Measurements from ENCODE around the gene C11orf24.
A peak's percentile ranks its signal among the peaks of the same experiment; 100 is the strongest.

GRCh38 chr11:68297812-68298658 is 26.3 kb upstream of the C11orf24 start:
- TF ChIP-seq CTCF (conservative IDR thresholded peaks at IDR 0.05; ENCODE audit: low read depth, low read length) (peak; percentile 97), USF2 (IDR thresholded peaks at IDR 0.05; ENCODE audit: low read depth, low read length) (no peak), NFE2L2 (IDR thresholded peaks at IDR 0.05; ENCODE audit: low read depth, low read length) (no peak), CHD1 (IDR thresholded peaks at IDR 0.05; ENCODE audit: low read depth, low read length) (no peak), MAZ (IDR thresholded peaks at IDR 0.05; ENCODE audit: borderline replicate concordance, low read depth, low read length) (peak; percentile 58), POLR2A (IDR thresholded peaks at IDR 0.05; ENCODE audit: low read depth, low read length) (no peak)
